ENCODE data around the gene CABP1. TPM values are rescaled to one million over a fixed set of nuclear protein-coding genes. Genes with fewer than 3 reads are reported as not detected.

Gene CABP1
- total RNA-seq, 4 donors from 2014 or later: 0.51 to 6.4 (median 2.1) TPM; not detected in 1

DNA sequence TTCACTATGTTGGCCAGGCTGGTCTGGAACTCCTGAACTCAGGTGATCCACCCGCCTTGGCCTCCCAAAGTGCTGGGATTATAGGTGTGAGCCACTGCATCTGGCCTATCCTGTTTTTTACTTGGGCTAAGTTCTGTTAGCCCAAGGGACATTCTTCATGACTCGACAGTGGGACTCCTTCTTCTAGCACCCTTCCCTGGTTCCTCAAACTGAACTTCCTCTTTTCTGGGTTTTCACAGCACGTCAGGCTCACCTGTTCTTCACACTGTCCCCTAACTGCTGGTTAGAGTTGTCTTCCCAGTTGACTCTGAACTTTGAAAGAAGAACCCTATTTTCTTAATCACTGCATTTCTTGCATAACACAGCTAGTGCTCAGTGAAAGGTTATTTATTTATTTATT is 22.5 kb downstream of the CABP1 start:
- no peaks in the 10 kb centered on the region for H3K27me3 ChIP-seq
- TF ChIP-seq, protein P1, sequence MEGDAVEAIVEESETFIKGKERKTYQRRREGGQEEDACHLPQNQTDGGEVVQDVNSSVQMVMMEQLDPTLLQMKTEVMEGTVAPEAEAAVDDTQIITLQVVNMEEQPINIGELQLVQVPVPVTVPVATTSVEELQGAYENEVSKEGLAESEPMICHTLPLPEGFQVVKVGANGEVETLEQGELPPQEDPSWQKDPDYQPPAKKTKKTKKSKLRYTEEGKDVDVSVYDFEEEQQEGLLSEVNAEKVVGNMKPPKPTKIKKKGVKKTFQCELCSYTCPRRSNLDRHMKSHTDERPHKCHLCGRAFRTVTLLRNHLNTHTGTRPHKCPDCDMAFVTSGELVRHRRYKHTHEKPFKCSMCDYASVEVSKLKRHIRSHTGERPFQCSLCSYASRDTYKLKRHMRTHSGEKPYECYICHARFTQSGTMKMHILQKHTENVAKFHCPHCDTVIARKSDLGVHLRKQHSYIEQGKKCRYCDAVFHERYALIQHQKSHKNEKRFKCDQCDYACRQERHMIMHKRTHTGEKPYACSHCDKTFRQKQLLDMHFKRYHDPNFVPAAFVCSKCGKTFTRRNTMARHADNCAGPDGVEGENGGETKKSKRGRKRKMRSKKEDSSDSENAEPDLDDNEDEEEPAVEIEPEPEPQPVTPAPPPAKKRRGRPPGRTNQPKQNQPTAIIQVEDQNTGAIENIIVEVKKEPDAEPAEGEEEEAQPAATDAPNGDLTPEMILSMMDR (IDR thresholded peaks at IDR 0.05): no peak
- no peak for TF ChIP-seq POLR2A (IDR thresholded peaks at IDR 0.05)
- no peaks in the 10 kb centered on the region for H3K36me3 ChIP-seq
- H3K4me1 ChIP-seq: no peaks in the 10 kb centered on the region
- intact Hi-C loops (cut with DNase I; ENCODE audit: low total_unique reads): no loop called here
- H3K9me3 ChIP-seq: no peaks in the 10 kb centered on the region
- H3K4me3 ChIP-seq: no peak overlapping the region
- no peak overlapping the region for H3K27ac ChIP-seq
- no peak for DNase-seq

DNA sequence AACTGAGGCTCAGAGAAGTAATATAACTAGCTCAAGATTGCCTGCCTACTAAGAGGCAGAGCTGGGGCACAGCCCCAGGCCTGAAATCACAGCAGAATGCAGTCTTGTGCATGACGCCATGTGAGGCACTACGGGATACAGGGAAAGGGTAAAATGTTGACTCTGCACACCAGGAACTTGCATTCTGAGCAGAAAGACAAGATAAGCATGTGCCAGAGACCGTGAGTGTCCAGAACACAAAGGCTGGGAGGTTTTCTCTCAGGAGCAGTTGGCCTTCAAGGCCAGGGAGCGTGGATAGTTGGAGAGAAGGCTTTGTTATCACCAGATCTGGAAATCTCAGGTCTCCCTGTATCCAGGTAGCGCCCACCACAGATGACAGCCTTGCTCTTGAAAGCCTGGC is 23.3 kb downstream of the CABP1 start:
- no peak for DNase-seq
- H3K27ac ChIP-seq: no peak overlapping the region
- no peak overlapping the region for H3K4me3 ChIP-seq
- no peaks in the 10 kb centered on the region for H3K27me3 ChIP-seq
- no peaks in the 10 kb centered on the region for H3K4me1 ChIP-seq
- no peaks in the 10 kb centered on the region for H3K9me3 ChIP-seq
- TF ChIP-seq, protein P1 (IDR thresholded peaks at IDR 0.05): no peak
- TF ChIP-seq POLR2A (IDR thresholded peaks at IDR 0.05): no peak
- no peaks in the 10 kb centered on the region for H3K36me3 ChIP-seq
- intact Hi-C loops (cut with DNase I; ENCODE audit: low total_unique reads): no loop called here

DNA sequence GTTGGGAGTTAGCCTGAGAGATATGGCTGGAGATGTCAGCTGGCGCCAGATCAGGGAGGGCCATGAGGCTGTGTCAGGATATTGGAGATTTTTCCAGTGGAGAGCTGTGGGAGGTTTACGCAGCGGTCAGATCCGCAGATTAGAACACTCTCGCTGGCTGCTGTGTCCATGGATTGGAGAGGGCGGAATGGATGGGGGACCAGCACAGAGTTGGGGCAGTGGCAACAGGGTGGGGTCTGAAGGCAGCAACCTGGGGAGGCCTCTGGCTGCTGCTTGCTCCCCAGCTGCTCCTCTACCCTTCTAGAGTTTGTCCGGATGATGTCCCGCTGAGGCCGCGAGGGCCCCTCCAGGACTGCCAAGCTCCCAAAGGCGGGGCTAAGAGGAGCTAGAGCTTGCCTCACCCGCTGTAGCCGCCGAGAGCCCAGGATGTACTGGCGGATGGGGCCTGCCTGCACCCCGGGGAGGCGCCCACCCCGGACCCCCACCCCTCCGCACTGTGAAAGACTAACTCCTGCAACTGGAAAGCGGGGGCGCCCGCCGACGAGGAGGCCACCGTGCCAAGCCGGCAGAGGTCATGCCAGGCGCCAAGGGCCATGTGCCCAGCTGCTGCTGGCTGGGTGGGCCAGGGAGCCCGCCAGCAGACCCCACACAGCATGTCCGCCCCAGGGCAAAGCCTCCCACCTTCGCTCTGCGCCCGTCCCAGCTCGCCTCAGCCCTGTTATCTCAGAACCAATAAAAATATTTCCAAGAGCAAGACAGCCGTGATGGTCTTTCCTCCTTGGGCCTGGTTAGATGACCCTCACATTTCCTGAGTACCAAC is 26.4 kb downstream of the CABP1 start:
- H3K9me3 ChIP-seq: no peaks in the 10 kb centered on the region
- no peak overlapping the region for H3K27ac ChIP-seq
- DNase-seq: no peak
- H3K4me1 ChIP-seq: no peaks in the 10 kb centered on the region
- no peaks in the 10 kb centered on the region for H3K36me3 ChIP-seq
- no peaks in the 10 kb centered on the region for H3K27me3 ChIP-seq
- H3K4me3 ChIP-seq: no peak overlapping the region
- TF ChIP-seq, protein P1 (IDR thresholded peaks at IDR 0.05): no peak
- intact Hi-C loops (cut with DNase I; ENCODE audit: low total_unique reads): no loop called here

DNA sequence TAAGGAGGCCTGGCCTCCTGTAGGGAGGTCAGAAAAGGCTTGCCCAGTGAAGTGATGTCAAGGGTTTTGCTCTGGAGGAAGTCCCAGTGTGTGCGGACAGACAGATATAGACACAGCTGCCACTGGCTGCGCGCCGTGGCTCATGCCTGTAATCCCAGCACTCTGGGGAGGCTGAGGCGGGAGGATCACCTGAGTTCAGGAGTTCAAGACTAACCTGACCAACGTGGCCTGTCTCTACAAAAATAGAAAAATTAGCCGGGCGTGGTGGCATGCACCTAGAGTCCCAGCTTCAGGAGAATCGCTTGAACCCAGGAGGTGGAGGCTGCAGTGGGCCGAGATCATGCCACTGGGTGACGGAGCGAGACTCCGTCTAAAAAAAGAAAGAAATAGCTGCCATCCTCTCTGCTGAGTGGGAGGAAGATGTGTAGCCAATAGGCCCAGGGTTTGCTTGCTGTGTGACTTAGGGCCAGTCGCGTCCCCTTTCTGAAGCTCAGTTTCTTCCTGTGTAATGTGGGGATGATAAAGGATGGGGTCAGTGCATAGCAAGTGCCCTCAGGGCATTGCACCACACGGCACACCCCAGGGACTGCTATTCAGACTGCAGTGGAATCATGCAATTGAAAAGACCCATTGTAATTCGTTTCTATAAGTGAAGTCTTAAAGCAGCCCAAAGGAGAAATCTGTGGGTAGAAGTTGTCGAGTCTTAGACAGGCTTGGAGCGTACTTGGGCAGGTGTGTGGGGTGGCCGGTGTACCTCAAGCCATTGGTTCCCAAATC is 27.9 kb downstream of the CABP1 start:
- TF ChIP-seq POLR2A (IDR thresholded peaks at IDR 0.05): no peak
- TF ChIP-seq, protein P1 (IDR thresholded peaks at IDR 0.05): no peak
- Histone ChIP-seq H3K9me3 (no peaks in the 10 kb centered on the region), H3K27ac (no peak overlapping the region), H3K27me3 (no peaks in the 10 kb centered on the region), H3K4me3 (no peak overlapping the region), H3K4me1 (no peaks in the 10 kb centered on the region), H3K36me3 (no peaks in the 10 kb centered on the region)
- intact Hi-C loops (cut with DNase I; ENCODE audit: low total_unique reads): no loop called here
- DNase-seq: no peak
